PC-9 (cell line): ENCODE data around the gene MROH9. TPM values are rescaled to one million over a fixed set of nuclear protein-coding genes. Genes with fewer than 3 reads are reported as not detected.
"Not testable (repeated sequence)": the region's sequence is repeated elsewhere in the genome, so short reads cannot be mapped to it uniquely, and the experiment has no call there.

Source experiments
- BruUV-seq: library from RNA; stranded (reverse); fragments of 400-500 nt; replicated peaks from 2 replicates; lab custom pipeline; 2021; lab: Mats Ljungman, UMichigan
- CTCF ChIA-PET: fragments of 300-600 bp; sonication (Branson Sonifier 250); formaldehyde crosslinking; loops from one replicate; lab custom pipeline; 2022; ENCODE audit warnings: antibody characterized with exemption; lab: Charles Lee
- POLR2A ChIA-PET: fragments of 300-600 bp; sonication (Branson Sonifier 250); formaldehyde crosslinking; loops from one replicate; lab custom pipeline; 2022; ENCODE audit warnings: antibody characterized with exemption; ENCODE audit not compliant: unreplicated experiment; lab: Charles Lee
- DNase-seq, 2 experiments: peaks; one replicate each; pipeline versions ENCODE4 v3.0.0 to v3.0.0-alpha.2; 2015 to 2022; ENCODE audit warnings: mixed read lengths in 1 of 2
- H2AFZ ChIP-seq: fragments of 200-600 bp; sonication (generic); 2 replicates; pipeline ENCODE4 v1.8.1; 2017; ENCODE audit warnings: antibody characterized with exemption
- H3F3A ChIP-seq: fragments of 200-600 bp; sonication (generic); 2 replicates; pipeline ENCODE4 v1.8.1; 2017; ENCODE audit warnings: antibody characterized with exemption, mild to moderate bottlenecking, low read depth; ENCODE audit not compliant: insufficient read depth
- H3K27ac ChIP-seq: fragments of 200-600 bp; sonication (generic); 2 replicates; pipeline ENCODE4 v1.6.1; 2016; ENCODE audit warnings: mixed run types
- H3K27me3 ChIP-seq: fragments of 200-600 bp; sonication (generic); 2 replicates; pipeline ENCODE4 v1.6.1; 2016; ENCODE audit warnings: low read depth, mixed run types; ENCODE audit not compliant: insufficient read depth
- H3K36me3 ChIP-seq: fragments of 200-600 bp; sonication (generic); 2 replicates; pipeline ENCODE4 v1.6.1; 2016; ENCODE audit warnings: low read depth, mixed run types
- H3K4me1 ChIP-seq: fragments of 200-600 bp; sonication (generic); replicated peaks from 2 replicates; pipeline ENCODE4 v1.6.1; 2016; ENCODE audit warnings: mixed run types; ENCODE audit not compliant: insufficient read depth
- H3K4me2 ChIP-seq: fragments of 200-600 bp; sonication (generic); 2 replicates; pipeline ENCODE4 v1.6.1; 2017; ENCODE audit warnings: mixed run types
- H3K4me3 ChIP-seq: fragments of 200-600 bp; sonication (generic); 2 replicates; pipeline ENCODE4 v1.6.1; 2016; ENCODE audit warnings: mixed run types
- H3K79me2 ChIP-seq: fragments of 200-600 bp; sonication (generic); 2 replicates; pipeline ENCODE4 v1.6.1; 2017; ENCODE audit warnings: low read depth, mixed run types
- H3K9me2 ChIP-seq: fragments of 200-600 bp; sonication (generic); 2 replicates; pipeline ENCODE4 v1.8.1; 2017; ENCODE audit warnings: mild to moderate bottlenecking; ENCODE audit not compliant: insufficient read depth
- H3K9me3 ChIP-seq: fragments of 200-600 bp; sonication (generic); 2 replicates; pipeline ENCODE4 v1.8.1; 2016; ENCODE audit warnings: low read depth; ENCODE audit not compliant: insufficient read depth
- H4K20me1 ChIP-seq: fragments of 200-600 bp; sonication (generic); 2 replicates; pipeline ENCODE4 v1.8.1; 2017; ENCODE audit not compliant: insufficient read depth
- CTCF ChIP-seq: fragments of 200-600 bp; sonication (generic); conservative IDR thresholded peaks from 2 replicates; pipeline ENCODE4 v1.6.1; 2017; ENCODE audit warnings: mixed run types, antibody characterized with exemption, mild to moderate bottlenecking, moderate library complexity
- EZH2 ChIP-seq: fragments of 200-600 bp; sonication (generic); IDR thresholded peaks from 2 replicates; pipeline ENCODE4 v1.8.0; 2017; ENCODE audit warnings: antibody characterized with exemption, low read depth
- intact Hi-C: fragments of 100-400 bp; cut with micrococcal nuclease; formaldehyde crosslinking; loops from one replicate; pipeline ENCODE4 v1.10.0; 2022; ENCODE audit not compliant: unreplicated experiment
- total RNA-seq: library from RNA; stranded (reverse); gene quantifications from 2 replicates; pipeline ENCODE4 v1.2.3, GENCODE V29; 2021

The MROH9 gene
- total RNA-seq, 1 experiment from 2014 or later = not detected

DNA sequence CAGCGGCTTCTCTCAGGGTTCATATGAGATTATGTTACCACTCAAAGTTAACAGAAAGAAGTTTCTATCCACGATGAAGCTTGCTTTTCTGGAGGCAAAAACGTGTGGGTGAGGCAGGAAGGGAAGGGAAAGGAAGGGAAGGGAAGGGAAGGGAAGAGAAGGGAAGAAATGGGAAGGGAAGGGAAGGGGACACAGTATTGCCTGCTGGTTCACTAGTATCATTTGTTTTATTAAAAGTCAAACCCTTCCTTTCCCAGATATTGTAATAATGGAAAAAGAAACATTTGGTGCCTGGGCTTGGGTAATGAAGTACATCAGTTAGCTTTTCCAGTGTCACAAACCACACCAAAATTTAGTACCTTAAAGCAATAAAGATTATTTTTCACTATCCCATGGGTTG is 18.0 kb upstream of the MROH9 start:
- Histone ChIP-seq H3K27ac (no peak overlapping the region), H3F3A (no peaks in the 10 kb centered on the region), H3K4me3 (no peak overlapping the region), H3K4me2 (no peak overlapping the region), H3K4me1 (no peaks in the 10 kb centered on the region), H3K9me2 (no peaks in the 10 kb centered on the region), H4K20me1 (no peaks in the 10 kb centered on the region), H3K36me3 (no peaks in the 10 kb centered on the region), H3K9me3 (no peaks in the 10 kb centered on the region), H3K27me3 (no peaks in the 10 kb centered on the region), H3K79me2 (no peaks in the 10 kb centered on the region), H2AFZ (no peak overlapping the region)
- DNase-seq = no peak
- POLR2A ChIA-PET = no interaction called here
- intact Hi-C loops = no loop called here
- CTCF ChIA-PET = no interaction called here
- BruUV-seq = no TSS peak
- TF ChIP-seq EZH2 (no peak), CTCF (no peak)

GRCh38 chr1:170924656-170925055 is 10.7 kb upstream of the MROH9 start:
- BruUV-seq, H3K4me3 ChIP-seq, H2AFZ ChIP-seq, H3K36me3 ChIP-seq, H3K9me3 ChIP-seq, H3K9me2 ChIP-seq, DNase-seq, H3K27me3 ChIP-seq, H4K20me1 ChIP-seq, H3K4me2 ChIP-seq, H3F3A ChIP-seq, H3K4me1 ChIP-seq, H3K79me2 ChIP-seq, CTCF ChIA-PET, H3K27ac ChIP-seq: not testable (repeated sequence)
- intact Hi-C loops = loop anchor here (5.0 to 10.0 kb wide), 4 partner anchors 160 to 997 kb away; no protein-coding TSS in a partner anchor
- POLR2A ChIA-PET = interaction anchor here (0.7 kb wide), 1 partner anchor 805 kb away, joined by 3 read pairs; no protein-coding TSS in a partner anchor

- H3K4me1 ChIP-seq = no peaks in the 10 kb centered on the region
- H3F3A ChIP-seq = no peaks in the 10 kb centered on the region; the same call in 1 of the 2 replicates
- no peak overlapping the region for H2AFZ ChIP-seq
- H3K4me2 ChIP-seq = no peak overlapping the region
- no peaks in the 10 kb centered on the region for H3K79me2 ChIP-seq
- H3K4me3 ChIP-seq = no peak overlapping the region
- POLR2A ChIA-PET = no interaction called here
- no peaks in the 10 kb centered on the region for H3K27me3 ChIP-seq
- no peaks in the 10 kb centered on the region; the same call in 1 of the 2 replicates for H4K20me1 ChIP-seq
- CTCF ChIA-PET = interaction anchor here (0.6 kb wide), 2 partner anchors 239 to 1008 kb away, joined by 3 read pairs; no protein-coding TSS in a partner anchor
- intact Hi-C loops = loop anchor here (5.0 to 10.0 kb wide), 4 partner anchors 163 to 1001 kb away; no protein-coding TSS in a partner anchor
- H3K36me3 ChIP-seq = no peaks in the 10 kb centered on the region
- TF ChIP-seq EZH2 (no peak), CTCF (0 out of 2 replicates have a peak, but pooled peaks have one; percentile 16)
- no peaks in the 10 kb centered on the region for H3K9me2 ChIP-seq
- no peaks in the 10 kb centered on the region for H3K9me3 ChIP-seq
- H3K27ac ChIP-seq = no peak overlapping the region
- BruUV-seq = no TSS peak
- DNase-seq = no peak
Observed at GRCh38 chr1:170927955-170928840, 7.1 kb upstream of the MROH9 start.
